Measurements from ENCODE around the gene ARHGAP21.
A peak's percentile ranks its signal among the peaks of the same experiment; 100 is the strongest.
"Not testable (repeated sequence)": the region's sequence is repeated elsewhere in the genome, so short reads cannot be mapped to it uniquely, and the experiment has no call there.

ARHGAP21 gene

DNA sequence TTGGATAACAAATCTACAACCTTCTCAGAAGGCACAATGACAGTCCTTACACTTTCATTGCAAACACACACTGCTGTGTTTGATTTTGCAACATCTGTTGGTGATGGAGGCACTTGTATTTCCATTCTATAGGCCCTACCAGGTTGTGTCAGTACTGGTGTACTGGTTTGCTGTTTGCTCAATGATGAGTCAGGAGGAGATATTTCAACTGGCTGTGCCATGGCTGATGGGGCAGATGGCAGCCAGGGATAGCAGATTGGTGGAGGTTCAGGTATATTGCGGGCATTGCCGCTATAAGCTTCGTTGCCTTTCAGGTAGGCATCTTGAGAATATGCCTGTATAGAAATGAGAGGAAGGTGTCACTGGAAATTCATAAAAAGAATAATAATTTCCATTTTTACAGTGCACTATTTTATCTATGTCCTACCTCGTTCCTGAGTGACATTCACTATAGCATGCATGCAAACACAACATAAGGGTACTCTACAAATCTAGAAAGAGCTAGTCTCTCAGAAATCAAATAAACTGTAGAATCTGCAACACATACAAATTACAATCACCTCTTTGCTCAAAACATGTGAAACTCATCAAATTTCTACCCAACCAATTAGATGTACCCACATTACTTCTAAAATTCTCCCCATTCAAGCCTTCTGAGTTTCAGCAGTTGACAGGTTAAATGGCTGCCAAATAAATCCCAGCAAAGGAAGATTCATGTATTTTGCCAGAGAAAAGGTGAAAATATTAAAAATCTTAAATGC, 102.5 kb downstream of the ARHGAP21 start:
- not testable (repeated sequence) for DNase-seq

DNA sequence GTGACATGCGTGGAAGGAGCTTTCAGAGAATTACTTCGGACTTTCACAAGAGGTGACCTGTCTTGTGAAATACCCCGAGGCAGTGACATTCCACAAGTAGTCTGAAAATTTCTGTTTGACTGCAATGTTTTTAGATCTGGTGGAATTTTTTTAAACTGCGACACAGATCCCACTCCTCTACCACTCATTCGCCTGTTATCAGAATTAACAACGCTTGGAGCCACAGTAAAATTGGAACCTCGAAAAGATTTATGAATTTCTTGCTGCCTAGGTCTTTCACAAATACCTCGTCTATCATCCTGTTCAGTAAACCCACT, 103.7 kb downstream of the ARHGAP21 start:
- not testable (repeated sequence) for DNase-seq

DNA sequence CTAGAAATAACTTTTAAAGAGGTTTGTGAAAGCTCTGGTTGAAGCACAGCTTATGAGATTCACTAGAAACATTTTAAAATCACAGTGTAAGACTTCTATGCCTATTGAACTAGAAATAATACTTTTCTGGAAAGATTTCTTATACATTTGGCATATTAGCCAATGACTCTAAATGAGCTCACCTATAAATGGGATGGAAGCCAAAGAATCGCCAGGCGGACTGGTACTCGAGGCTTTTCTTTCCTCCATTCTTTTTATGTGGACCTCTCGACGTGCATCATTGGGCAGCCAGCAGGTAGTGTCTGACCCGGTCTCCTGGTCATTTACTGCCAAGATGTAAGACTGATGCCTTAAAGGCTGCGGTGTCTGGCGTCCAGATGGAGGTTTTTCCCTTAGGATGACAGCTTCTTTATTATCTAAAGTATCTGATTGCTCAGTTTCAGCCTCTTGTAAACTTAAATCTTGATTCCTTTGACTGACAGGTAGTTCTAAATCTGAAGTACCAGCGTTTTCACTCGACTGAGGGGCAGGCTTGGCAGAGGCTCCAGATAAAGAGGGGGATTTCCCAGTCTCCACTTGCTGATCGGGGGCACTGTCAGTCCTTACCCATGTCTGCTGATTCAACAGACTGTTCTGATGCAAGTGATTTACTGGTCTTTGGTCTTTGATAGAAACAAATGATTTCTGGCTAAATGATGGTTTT, 104.2 kb downstream of the ARHGAP21 start:
- DNase-seq: not testable (repeated sequence)

DNA sequence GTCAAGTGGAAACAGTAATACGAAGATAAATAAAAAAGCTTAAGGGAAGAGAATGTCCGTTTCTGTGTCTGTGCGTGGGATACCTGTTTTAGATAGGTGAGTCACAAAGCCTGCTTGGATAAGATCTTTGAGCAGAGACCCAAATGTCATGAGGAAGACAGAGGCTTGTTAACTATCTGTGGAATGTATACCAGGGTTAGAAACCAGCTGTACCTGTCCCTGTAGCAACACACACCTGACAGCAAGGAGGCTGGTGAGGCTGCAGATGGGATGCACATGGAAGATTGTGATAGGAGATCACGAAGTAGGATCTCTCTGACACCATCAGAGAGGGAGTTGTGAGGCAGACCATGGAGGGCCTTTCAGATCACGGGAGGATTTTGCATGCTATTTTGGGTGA, 105.3 kb downstream of the ARHGAP21 start:
- no peak for DNase-seq

DNA sequence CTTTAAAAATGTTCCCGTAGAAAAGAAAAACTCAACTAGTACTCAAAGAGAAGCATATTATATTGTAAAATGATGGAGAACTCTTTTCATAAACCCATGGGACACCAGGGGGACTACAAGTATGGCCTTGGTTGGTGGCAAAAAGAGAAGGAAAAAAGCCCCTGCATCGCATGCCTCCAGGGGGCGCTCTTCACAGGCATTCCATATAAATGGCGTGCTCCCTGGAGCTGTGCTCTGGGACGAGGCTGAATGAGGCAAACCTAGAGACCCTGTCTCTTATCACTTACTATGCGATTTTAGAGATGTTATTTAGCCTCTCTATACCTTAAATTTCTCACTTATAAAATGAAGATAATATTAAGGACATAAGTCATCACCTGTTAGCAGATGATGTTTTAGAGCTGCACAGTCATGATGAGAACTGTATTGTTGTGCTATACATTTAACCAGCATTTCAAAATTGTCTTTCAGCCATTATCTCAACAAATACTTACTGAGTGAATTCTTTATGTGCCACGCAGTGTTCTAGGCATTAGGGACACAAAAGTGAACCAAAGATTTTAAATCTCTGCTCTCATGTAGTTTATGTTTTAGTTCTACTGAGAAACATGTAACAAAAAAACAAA, 105.8 kb downstream of the ARHGAP21 start:
- peak in 2 of 3 experiments; percentile 6 to 25 for DNase-seq

DNA sequence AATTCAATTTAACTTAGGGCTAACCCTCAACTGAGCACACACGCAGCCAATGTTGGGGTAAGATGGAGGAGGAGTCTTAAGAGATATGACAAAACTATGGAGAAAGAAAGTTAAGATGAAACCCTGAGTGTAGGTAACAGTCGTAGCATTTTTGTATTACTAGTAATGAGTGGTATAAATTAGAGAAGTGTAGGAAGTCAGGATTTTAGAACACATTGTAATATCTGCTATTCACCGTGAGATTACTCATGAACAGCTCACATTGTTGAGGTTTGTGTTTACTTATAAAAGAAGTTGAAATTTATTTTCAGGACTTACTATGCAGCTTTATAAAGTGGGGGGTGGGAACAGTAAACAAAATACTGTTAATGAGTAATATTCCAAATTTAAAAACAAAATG, 107.2 kb downstream of the ARHGAP21 start:
- DNase-seq: no peak

DNA sequence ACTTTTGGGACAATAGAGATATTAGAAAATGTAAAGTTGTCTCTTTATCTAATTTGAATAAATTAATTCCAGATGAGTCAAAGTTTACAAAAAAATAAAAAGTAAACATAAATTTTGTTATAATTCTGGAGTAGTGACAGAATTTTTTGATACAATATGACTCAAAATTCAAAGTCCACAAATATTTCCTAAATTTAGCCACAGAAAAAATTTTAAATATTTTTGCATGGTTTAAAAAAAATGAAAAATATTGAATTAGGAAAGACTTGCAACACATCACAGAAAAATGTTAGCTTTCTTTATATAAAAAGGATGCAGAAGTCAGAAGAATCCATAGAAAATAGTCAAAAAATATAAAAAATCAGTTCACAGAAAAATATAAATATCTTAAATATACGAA, 117.7 kb downstream of the ARHGAP21 start:
- DNase-seq: no peak

DNA sequence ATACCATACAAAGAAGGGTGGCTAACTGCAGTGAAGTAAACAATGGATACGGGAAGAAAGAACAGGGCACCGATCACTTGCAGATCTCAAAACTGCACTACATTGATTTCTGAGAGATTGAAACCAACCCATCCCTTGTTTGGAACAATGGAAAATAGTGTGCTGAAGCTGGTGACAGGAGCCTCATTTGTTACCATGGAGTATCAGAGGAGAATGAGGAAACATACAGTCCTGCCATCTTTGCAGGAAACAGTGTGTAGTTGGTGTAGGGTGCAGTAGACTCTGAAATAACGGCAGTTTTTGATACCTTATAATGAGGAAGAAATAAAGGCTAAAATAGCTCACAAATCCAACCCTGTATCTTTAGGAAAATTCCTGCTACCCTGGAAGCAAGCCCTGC, 118.5 kb downstream of the ARHGAP21 start:
- DNase-seq: no peak

DNA sequence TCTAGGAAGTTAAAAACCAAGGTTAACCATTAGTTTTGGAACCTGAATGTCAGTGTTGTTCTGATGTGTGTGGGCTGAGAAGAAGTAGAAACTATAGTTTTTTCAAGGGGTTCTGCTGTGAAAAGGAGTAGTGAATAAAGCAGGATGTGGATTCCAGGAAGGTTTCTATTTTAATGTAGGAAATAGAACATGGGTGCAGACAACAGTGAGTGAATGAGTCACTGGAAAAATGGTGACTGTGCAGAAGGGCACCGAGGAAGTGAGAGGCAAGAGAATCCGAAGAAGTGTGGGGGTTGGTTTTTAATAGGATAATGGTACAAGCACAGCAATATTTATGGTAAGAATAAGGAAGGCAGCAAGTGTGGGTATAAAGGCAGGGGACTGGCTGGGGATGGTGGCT, 120.4 kb downstream of the ARHGAP21 start:
- no peak for DNase-seq

DNA sequence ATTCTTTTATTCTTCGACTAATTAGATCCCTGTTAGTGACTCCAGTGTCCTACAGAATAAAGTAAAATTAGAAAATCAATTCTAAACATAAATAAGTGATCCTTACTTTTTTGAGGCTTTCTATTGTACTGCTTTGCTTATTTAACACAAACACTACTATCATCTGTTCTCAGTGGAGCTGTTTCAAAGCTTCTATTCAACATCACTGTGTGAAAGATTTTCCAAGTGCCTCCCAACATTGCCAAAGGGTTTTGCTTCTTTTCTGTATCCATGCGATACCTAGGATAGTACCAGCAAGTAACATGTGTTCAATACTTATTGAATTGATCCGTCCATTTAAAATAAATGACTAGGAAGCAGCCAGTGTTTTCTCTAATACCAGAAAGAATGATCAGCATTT, 125.7 kb downstream of the ARHGAP21 start:
- no peak for DNase-seq

DNA sequence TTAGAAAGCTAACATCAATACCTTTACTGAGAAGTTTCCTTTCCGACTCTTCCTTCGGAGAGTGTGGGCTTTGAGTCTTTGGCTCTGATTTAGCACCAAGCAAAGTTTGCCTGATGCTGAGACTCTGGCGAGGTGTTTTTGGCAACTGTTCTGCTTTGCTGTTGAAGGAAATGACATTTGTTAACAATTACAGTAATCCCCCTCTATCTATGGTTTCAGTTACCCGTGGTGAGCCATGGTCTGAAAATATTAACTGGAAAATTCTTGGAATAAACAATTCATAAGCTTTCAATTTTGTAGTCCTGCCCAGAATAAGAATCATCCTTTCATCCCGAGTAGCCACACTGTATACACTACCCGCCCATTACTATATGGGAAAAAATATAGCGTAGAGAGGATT, 126.3 kb downstream of the ARHGAP21 start:
- DNase-seq: no peak

DNA sequence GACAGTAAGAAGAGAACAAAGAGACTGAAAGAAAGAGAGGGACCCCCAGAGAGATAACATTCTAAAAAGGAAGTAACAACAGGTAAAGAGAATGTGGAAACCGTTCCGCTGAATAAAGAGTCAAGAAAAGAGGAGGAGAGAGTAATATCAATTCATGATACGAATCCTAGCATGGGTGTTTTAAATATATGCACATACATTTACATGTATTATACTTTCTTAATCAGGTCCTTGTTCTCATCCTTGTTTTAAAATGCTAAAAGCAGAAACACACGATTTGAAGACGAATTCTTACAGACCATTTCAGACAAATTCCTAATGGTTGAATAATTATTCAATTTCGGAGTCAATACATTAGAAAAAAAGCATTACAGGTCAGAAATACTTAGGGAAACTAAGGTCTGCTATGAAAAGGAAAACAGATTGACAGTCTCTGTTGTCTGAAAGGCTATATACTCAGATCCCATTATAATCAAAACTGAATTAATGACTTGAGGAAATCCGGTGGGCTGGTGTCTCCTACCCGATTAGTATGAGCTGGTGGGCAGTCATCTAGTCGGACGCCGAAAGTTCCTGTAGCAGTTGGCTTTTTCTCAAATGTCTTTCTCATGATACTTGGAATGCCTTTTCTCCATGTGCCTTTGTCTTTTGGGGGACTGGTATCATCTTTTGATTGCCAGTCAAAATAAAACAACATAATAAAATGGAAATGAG, 127.3 kb downstream of the ARHGAP21 start:
- no peak for DNase-seq

DNA sequence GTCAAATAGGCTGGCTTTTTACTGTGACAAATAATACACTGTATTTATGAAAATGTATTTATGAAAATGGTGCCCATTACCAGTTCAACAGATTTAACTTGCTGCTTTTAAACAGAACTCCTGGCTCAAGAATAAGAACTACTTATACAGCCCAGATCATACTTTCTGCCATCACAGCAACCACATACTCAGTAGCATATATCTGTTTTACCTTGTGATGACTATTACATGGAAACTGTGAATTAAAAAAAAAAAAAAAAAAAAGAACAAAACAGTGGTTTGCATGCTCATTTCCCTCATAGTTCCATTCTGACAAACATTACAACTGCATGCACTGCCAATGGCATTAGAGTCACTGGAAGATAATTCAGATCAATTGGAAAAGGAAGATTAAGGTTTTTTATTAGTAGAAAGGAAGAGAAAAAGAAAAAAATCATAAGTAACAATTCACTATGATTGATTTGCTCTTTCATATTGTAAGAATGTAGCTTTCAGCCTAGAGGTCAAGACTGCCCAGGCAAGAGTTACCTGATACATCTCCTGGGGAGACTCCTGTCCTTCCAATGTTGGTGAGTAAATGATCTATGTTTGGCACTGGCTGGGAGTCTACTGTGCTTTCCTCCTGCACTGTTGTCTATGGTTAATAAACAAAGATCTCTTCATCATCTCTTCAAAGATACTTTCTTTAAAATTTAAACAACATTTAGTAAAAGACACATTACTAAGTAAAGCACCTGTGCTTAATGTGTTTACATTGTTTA, 132.8 kb downstream of the ARHGAP21 start:
- DNase-seq: no peak

DNA sequence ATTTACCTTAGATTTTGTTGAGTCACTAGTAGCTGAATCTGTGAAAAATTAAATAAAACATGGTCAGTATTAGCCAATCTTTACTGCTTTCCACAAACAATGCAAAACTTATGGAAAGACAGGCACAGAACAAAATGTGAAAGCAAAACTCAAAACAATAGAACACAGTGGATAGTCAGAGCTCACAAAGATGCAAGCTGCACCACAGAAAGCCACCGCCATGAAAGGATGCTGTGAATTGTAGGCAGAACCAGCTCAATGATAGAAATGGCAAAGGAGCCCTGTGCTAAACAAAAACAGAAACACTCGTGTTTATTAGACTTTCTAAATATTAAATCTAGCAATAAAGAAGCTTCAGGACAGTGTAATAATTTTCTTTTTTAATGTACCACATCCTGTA, 134.4 kb downstream of the ARHGAP21 start:
- no peak for DNase-seq

DNA sequence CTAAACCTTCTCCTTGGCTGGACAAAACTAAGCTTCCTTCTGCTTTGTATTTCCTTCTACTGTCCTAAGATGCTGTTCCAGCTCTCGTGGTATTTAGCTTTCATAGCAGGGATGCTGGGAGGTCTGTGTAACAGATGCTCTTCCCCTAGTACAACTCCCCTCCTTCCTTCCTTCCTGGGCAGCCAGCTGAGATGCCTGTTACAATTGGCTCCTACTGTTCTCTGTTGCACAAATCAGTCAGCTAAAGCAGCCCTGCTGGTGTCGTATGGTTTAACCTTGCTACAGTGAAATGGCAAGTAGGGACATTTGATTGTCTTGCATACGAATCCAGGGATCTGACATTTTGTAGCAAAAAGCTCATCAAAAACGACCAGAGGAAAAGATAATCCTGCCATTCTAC, 143.8 kb downstream of the ARHGAP21 start:
- DNase-seq: no peak

DNA sequence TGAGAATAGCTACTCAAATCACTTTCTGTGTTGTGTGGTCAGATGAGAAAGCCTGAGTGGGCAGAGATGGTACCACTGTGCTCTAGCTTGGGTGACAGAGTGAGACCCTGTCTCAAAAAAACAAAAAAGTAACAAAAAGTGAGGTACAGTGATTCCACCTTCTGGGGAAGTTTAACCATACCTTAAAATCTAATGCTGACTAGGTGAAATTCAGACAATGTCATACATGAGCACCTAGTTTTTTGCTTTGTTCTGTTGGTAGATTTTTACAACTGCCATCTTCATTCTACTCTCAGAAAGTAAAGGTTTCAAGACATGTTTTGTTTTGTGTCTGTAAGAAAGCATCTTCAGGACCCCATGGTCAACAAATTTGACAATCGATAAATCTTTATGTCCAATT, 144.2 kb downstream of the ARHGAP21 start:
- no peak for DNase-seq

DNA sequence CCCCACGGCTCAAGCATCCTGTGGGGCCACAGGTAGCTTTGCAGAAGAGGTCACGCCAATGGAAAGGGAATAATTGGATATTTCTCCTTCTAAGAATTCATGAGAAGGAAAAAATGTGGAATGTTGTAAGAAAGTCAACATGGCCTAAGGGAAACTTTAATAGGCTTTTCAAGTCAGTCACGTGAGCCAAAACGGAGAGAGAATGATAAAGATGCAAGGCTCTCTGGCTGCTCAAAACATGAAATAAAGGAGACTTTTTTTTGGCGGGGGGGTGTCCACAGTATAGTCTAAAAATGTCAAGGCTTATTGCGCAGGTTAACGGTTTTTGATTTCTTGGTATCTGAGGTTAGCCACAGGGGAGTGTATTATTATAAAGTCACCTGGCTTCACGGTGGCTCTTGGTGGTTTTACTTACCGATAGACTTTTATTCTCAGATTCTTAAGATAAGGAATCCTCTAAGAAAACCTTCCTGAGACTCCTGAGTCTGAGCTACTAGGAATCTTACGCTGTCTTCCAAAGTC, 148.1 kb downstream of the ARHGAP21 start:
- DNase-seq: no peak

DNA sequence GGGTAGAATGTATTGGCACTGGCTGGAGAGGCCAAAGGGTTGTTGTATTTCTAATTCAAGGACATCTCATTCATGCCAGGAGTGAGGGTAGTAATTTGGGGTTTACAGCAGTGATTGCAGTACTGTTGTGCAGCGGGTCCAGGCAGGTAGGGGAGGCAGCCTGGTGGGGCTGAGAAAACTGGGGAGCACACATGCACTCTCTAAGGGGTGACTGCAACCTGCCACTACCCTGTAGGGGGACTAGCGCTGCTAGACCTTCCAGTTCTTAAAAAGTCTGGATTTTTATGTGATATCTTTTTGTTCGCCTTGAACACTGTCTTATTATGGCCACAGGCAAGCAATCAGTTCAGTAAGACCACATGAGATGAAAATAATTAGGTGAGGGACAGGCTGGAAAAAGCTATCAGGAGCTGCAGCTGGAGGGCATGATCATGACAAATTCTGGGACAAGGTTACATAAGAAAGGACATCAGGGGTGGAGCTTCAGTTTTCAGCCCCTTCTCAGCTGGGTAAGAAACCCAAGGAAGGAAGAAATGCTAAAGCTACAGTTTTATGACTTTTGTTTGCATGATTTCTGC, 149.0 kb downstream of the ARHGAP21 start:
- no peak for DNase-seq

DNA sequence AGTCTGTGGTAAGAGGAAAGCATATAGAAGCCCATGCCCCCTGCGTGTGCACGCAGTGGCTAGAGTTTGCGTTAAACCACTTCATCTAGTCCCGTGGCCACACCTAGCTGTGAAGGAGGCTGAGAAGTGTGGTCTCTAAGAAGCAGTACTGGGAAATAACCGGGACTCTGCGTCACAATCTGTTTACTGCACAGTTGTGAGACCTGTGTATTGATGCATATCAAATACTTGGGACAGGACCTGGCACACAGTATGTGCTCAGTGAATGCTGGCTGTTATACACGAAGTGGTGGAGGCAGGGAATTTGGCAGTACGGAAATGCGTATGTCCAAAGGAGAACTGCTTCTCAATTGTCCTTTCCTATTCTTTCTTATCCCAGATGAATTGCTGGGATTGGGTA, 149.5 kb downstream of the ARHGAP21 start:
- no peak for DNase-seq

DNA sequence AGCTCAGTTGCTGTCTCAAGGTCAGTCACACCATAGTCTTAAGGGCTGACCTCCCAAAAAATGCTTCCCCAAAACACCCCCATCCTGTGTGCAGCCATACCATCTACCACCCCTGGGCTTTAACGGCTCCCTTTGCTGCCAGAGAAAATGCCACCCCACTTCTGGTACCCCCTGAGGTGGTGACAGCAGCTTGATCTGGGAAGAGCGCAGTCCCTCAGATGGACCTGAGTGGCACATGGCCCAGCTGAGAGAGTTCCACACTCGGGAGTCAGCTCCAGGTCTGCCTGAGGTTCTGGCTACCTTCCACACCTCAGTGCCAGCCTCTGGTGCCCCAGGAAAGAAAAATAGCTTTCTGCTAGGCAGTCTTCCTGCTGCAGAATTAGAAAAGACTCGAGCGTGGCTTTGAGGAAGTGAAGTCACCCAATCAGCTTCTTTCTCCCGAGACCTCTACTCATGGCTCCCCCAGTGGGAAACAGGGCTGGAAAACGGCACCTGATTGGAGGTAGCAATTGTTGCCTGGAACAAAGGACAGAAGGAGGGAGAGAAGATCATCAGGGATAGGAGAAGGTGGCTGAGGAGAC, 151.7 kb downstream of the ARHGAP21 start:
- no peak for DNase-seq

DNA sequence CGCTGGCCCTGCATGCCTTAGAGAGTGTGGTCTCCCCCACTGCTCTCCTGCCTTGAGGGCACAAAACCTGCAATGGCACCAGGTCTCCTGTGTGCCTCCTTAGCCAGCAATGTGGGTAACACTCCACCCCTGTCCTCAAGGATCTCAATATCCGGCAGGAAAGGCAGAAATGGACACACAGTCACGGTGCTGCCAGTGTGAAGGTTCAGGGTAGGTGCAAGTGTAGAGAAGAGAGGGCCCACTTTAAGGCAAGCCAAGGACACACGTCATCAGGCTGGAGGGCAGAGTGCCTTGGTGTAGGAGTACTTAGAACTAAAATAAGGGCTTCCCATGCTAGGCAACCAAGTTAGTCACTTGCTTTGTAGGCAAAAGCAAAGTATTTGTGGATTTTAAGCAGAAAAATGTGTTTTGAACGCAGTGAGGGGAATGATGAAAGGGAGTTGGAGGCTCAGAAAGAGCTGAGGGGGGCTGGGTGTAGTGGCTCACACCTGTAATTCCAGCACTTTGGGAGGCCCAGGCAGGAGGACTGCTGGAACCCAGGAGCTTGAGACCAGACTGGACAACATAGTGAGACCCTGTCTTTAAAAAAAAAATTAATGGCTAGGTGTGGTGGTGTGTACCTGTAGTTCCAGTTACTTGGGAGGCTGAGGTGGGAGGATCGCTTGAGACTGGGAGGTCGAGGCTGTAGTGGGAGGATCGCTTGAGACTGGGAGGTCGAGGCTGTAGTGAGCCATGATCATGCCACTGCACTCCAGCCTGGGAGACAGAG, 152.8 kb downstream of the ARHGAP21 start:
- DNase-seq: no peak
